DND-41 (cell line): ENCODE data around the gene EXOC3L2.

ENCODE experiments used
- ATAC-seq: fragments of 200-7000 bp; cut with Tn5 transposase; 3 replicates; pipeline ENCODE4 v1.9.1; 2021; ENCODE audit warnings: low read depth; ENCODE audit not compliant: insufficient read depth
- DNase-seq: peaks from one replicate; pipeline ENCODE4 v3.0.0-alpha.2; 2020
- H2AFZ ChIP-seq: 2 replicates; pipeline ENCODE4 v1.6.0; 2012; ENCODE audit warnings: low read depth, low read length
- H3K27ac ChIP-seq: 2 replicates; pipeline ENCODE4 v1.5.1; 2012; ENCODE audit warnings: low read length, inconsistent platforms
- H3K27me3 ChIP-seq: fragments of 200-600 bp; sonication (generic); 2 replicates; pipeline ENCODE4 v1.6.0; 2012; ENCODE audit warnings: low read length, mild to moderate bottlenecking, inconsistent platforms; ENCODE audit not compliant: insufficient read depth, poor library complexity
- H3K36me3 ChIP-seq: 2 replicates; pipeline ENCODE4 v1.5.1; 2012; ENCODE audit warnings: low read length, inconsistent platforms; ENCODE audit not compliant: insufficient read depth
- H3K4me1 ChIP-seq: 2 replicates; pipeline ENCODE4 v1.5.1; 2012; ENCODE audit warnings: mild to moderate bottlenecking, low read length; ENCODE audit not compliant: insufficient read depth
- H3K4me2 ChIP-seq: 2 replicates; pipeline ENCODE4 v1.6.0; 2012; ENCODE audit warnings: mild to moderate bottlenecking, moderate library complexity, low read length, inconsistent platforms; ENCODE audit not compliant: insufficient read depth
- H3K4me3 ChIP-seq, 2 experiments: fragments of 200-600 bp in 1 of 2; shearing (Covaris generic) in 1 of 2; 2 replicates each; pipeline ENCODE4 v1.5.1; 2012 to 2016; ENCODE audit warnings: inconsistent platforms in 2 of 2, low read length in 2 of 2, mild to moderate bottlenecking in 2 of 2, low read depth in 1 of 2, moderate library complexity in 1 of 2
- H3K79me2 ChIP-seq: 2 replicates; pipeline ENCODE4 v1.6.0; 2012; ENCODE audit warnings: low read length, inconsistent platforms; ENCODE audit not compliant: insufficient read depth
- H3K9ac ChIP-seq: 2 replicates; pipeline ENCODE4 v1.6.0; 2012; ENCODE audit warnings: low read depth, mild to moderate bottlenecking, inconsistent platforms, low read length, moderate library complexity
- H3K9me3 ChIP-seq: 2 replicates; pipeline ENCODE4 v1.5.1; 2012; ENCODE audit warnings: low read length, moderate library complexity, mild to moderate bottlenecking, inconsistent platforms; ENCODE audit not compliant: insufficient read depth, severe bottlenecking
- H4K20me1 ChIP-seq: 2 replicates; pipeline ENCODE4 v1.6.0; 2012; ENCODE audit warnings: low read length; ENCODE audit not compliant: insufficient read depth
- CTCF ChIP-seq: IDR thresholded peaks from 2 replicates; pipeline ENCODE4 v1.5.1; 2012; ENCODE audit warnings: borderline replicate concordance, low read length, moderate library complexity, mild to moderate bottlenecking; ENCODE audit not compliant: poor library complexity, severe bottlenecking; ENCODE audit errors: extremely low read depth
- EZH2 ChIP-seq: IDR thresholded peaks from 3 replicates; pipeline ENCODE4 v1.6.1; 2012; ENCODE audit warnings: borderline replicate concordance, low read depth, mild to moderate bottlenecking, moderate library complexity, low read length, inconsistent platforms; ENCODE audit not compliant: severe bottlenecking

The EXOC3L2 gene

GRCh38 chr19:45290381-45290931, 45.2 kb upstream of the EXOC3L2 start:
- Histone ChIP-seq H3K4me1 (no peaks in the 10 kb centered on the region), H2AFZ (no peak overlapping the region), H3K9ac (no peak overlapping the region)

GRCh38 chr19:45283443-45284033, 38.3 kb upstream of the EXOC3L2 start:
- TF ChIP-seq CTCF: no peak
- TF ChIP-seq EZH2: no peak
- no peak for ATAC-seq
- H3K36me3 ChIP-seq: peaks cover 45% of the 10 kb centered on the region
- H3K9me3 ChIP-seq: no peaks in the 10 kb centered on the region
- no peaks in the 10 kb centered on the region for H3K27me3 ChIP-seq
- H3K79me2 ChIP-seq: no peaks in the 10 kb centered on the region
- no peak overlapping the region for H3K27ac ChIP-seq
- DNase-seq: no peak
- H3K4me1 ChIP-seq: no peaks in the 10 kb centered on the region
- H2AFZ ChIP-seq: no peak overlapping the region
- no peak overlapping the region for H3K9ac ChIP-seq
- no peak overlapping the region for H3K4me3 ChIP-seq
- no peaks in the 10 kb centered on the region for H4K20me1 ChIP-seq
- no peak overlapping the region for H3K4me2 ChIP-seq

More at GRCh38 chr19:45290381-45290931, 45.2 kb upstream of the EXOC3L2 start:
- TF ChIP-seq EZH2 (no peak), CTCF (no peak)
- no peaks in the 10 kb centered on the region for H4K20me1 ChIP-seq
- H3K9me3 ChIP-seq: peaks cover 2% of the 10 kb centered on the region
- H3K79me2 ChIP-seq: no peaks in the 10 kb centered on the region
- H3K36me3 ChIP-seq: peaks cover 46% of the 10 kb centered on the region
- no peak for DNase-seq
- no peak overlapping the region for H3K4me2 ChIP-seq
- no peak overlapping the region for H3K4me3 ChIP-seq
- no peak overlapping the region for H3K27ac ChIP-seq
- no peak for ATAC-seq
- H3K27me3 ChIP-seq: no peaks in the 10 kb centered on the region

- no peak overlapping the region for H3K4me3 ChIP-seq
- no peaks in the 10 kb centered on the region for H3K4me1 ChIP-seq
- H3K27me3 ChIP-seq: no peaks in the 10 kb centered on the region
- ATAC-seq (no peak), DNase-seq (no peak)
- H3K79me2 ChIP-seq: no peaks in the 10 kb centered on the region
- H3K4me2 ChIP-seq: no peak overlapping the region
- no peak overlapping the region for H2AFZ ChIP-seq
- no peaks in the 10 kb centered on the region for H3K9me3 ChIP-seq
- H3K9ac ChIP-seq: no peak overlapping the region
- peaks cover 43% of the 10 kb centered on the region for H3K36me3 ChIP-seq
- H4K20me1 ChIP-seq: no peaks in the 10 kb centered on the region
- H3K27ac ChIP-seq: no peak overlapping the region
- TF ChIP-seq CTCF: no peak
- no peak for TF ChIP-seq EZH2
Measured at GRCh38 chr19:45280471-45280961, 35.3 kb upstream of the EXOC3L2 start.
